Right lobe of liver (tissue), 4 donors: ENCODE data around the gene UNC13D.

Experiments used
- POLR2A ChIP-seq: fragments of 450-650 bp; IDR thresholded peaks from one replicate; pipeline ENCODE4 v1.6.1; 2017; ENCODE audit warnings: antibody characterized with exemption, mild to moderate bottlenecking
- TF ChIP-seq, protein P1 (sequence below), 4 donors: fragments of 200-600 bp in 3 of 4; fragments of 450-650 bp in 1 of 4; IDR thresholded peaks; one replicate each; pipeline versions ENCODE4 v1.5.1 to v1.8.0; 2016 to 2022; ENCODE audit warnings: antibody characterized with exemption in 4 of 4, mild to moderate bottlenecking in 2 of 4
- donor health status: DM: no; HTN: no; CAD: no.
- donor health status: DM: no; HTN: no; CAD: no.
- donor health status: DM: no; HTN: yes; CAD: no.

GRCh38 chr17:75793460-75793859, 50.7 kb downstream of the UNC13D start:
- no peak for TF ChIP-seq POLR2A
- TF ChIP-seq, protein P1, sequence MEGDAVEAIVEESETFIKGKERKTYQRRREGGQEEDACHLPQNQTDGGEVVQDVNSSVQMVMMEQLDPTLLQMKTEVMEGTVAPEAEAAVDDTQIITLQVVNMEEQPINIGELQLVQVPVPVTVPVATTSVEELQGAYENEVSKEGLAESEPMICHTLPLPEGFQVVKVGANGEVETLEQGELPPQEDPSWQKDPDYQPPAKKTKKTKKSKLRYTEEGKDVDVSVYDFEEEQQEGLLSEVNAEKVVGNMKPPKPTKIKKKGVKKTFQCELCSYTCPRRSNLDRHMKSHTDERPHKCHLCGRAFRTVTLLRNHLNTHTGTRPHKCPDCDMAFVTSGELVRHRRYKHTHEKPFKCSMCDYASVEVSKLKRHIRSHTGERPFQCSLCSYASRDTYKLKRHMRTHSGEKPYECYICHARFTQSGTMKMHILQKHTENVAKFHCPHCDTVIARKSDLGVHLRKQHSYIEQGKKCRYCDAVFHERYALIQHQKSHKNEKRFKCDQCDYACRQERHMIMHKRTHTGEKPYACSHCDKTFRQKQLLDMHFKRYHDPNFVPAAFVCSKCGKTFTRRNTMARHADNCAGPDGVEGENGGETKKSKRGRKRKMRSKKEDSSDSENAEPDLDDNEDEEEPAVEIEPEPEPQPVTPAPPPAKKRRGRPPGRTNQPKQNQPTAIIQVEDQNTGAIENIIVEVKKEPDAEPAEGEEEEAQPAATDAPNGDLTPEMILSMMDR (IDR thresholded peaks at IDR 0.05) = no peak
